ENCODE results near the gene GAS6.

GAS6 gene

DNA sequence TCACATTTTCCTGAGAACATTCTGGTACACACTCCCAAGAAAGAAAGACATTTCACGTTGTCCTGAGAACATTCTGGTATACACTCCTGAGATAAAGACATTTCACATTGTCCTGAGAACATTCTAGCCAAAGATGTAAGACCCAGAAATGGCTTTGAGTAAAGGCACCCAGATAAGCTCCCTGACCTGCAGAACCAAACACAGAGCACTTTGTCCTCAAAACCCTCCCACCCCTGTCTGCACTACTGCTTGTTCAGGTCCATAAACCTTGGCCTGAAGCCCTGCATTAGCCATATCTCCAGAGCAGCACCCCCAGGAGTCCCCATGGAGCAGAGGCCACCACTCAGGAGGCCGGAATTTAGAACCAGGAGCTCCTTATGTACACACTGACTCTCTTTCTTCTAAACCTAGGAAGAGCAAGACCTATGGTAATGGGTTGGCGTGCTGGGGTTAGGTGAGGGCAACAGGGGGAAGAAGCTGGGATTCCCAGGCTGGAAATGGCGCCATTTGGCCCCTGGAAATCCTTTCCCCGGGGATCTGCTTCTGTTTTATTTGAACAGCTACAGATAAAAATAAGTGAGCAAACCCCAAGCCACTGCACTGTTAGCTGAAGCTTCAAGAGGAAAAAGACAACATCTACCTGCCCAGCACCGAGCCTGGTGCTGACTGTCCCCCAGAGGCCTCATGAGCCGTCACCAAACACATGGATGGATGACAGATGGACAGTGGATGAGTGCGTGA, 13.7 kb downstream of the GAS6 start:
- TF ChIP-seq POLR2A (IDR thresholded peaks at IDR 0.05; ENCODE audit: low read depth, low read length) (no peak), TAF1 (IDR thresholded peaks at IDR 0.05; ENCODE audit: low read depth, low read length) (no peak), SPI1 (IDR thresholded peaks at IDR 0.05; ENCODE audit: low read depth, low read length) (no peak), POLR2AphosphoS5 (IDR thresholded peaks at IDR 0.05; ENCODE audit: low read depth, low read length) (no peak), POU2F2 (IDR thresholded peaks at IDR 0.05; ENCODE audit: low read depth, low read length) (no peak), PAX5 (IDR thresholded peaks at IDR 0.05; ENCODE audit: insufficient read depth, low read length, severe bottlenecking) (no peak)
- DNase-seq (ENCODE audit: insufficient read length, low spot score) (no peak), FAIRE-seq (no peak)

DNA sequence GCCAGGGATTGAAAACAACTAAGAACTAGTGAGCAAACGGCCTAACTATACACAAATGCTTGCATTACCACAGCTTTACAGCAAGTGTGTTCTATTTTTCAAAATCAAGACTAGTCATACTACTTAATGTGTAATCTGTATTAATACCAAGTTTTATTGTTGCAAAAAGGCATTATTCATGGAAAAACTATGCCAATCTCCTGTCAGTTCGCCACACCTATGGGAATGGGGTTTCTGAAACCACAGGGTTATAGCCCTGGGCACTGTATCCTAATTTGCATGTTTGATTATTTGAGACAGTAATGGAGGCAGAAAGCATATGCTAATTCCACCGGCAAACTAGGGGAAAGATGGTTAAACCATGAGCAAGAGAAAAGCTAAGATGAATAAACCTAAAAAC, 14.3 kb downstream of the GAS6 start:
- no peak for FAIRE-seq
- no peak for DNase-seq (ENCODE audit: insufficient read length, low spot score)
- no peak for TF ChIP-seq POLR2AphosphoS5 (IDR thresholded peaks at IDR 0.05; ENCODE audit: low read depth, low read length)
- no peak for TF ChIP-seq TAF1 (IDR thresholded peaks at IDR 0.05; ENCODE audit: low read depth, low read length)
- no peak for TF ChIP-seq POU2F2 (IDR thresholded peaks at IDR 0.05; ENCODE audit: low read depth, low read length)
- no peak for TF ChIP-seq SPI1 (IDR thresholded peaks at IDR 0.05; ENCODE audit: low read depth, low read length)
- TF ChIP-seq PAX5 (IDR thresholded peaks at IDR 0.05; ENCODE audit: insufficient read depth, low read length, severe bottlenecking), result no peak
- no peak for TF ChIP-seq POLR2A (IDR thresholded peaks at IDR 0.05; ENCODE audit: low read depth, low read length)

DNA sequence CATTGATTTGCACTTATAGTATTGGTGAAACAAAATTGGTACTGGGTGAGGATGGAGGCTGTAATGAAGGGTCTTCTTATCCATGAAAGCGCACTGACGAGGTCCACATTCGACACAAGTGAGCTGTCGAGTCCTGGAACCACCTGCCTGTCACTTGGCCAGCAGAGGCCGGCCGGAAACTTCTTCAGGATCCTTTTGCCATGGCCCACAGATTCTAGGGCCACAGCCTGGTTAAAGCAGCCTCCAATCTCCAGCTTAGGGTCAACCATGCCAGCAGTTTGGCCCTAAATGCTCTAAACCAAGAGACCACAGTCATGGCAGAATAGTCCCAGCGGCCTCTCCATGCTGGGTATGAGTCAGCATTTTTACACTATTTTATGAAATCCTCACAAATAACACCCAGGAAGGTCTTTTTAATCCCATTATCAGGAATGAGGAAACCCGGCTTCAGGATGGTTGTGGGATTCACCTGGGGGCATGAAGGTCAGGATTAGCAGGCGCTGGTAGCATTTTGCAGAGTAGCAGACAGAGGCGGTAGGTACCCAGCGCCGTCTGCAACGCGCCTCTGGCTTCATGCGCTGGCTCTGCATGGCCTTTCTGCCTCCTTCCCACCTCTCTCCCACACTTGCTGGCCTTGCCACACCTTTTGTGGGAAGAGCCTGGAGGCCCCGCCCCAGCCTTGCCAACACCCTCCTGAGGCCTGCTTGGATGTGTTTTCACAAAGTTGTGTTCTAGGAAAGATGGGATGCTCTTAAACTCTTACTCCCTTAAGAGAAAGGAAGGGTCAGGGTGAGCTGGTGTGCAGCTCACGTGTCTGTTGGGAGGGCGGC, 15.2 kb downstream of the GAS6 start:
- DNase-seq (ENCODE audit: insufficient read length, low spot score) (no peak), FAIRE-seq (no peak)
- TF ChIP-seq PAX5 (IDR thresholded peaks at IDR 0.05; ENCODE audit: insufficient read depth, low read length, severe bottlenecking) (no peak), POLR2AphosphoS5 (IDR thresholded peaks at IDR 0.05; ENCODE audit: low read depth, low read length) (no peak), TAF1 (IDR thresholded peaks at IDR 0.05; ENCODE audit: low read depth, low read length) (no peak), POLR2A (IDR thresholded peaks at IDR 0.05; ENCODE audit: low read depth, low read length) (no peak), SPI1 (IDR thresholded peaks at IDR 0.05; ENCODE audit: low read depth, low read length) (no peak), POU2F2 (IDR thresholded peaks at IDR 0.05; ENCODE audit: low read depth, low read length) (no peak)

DNA sequence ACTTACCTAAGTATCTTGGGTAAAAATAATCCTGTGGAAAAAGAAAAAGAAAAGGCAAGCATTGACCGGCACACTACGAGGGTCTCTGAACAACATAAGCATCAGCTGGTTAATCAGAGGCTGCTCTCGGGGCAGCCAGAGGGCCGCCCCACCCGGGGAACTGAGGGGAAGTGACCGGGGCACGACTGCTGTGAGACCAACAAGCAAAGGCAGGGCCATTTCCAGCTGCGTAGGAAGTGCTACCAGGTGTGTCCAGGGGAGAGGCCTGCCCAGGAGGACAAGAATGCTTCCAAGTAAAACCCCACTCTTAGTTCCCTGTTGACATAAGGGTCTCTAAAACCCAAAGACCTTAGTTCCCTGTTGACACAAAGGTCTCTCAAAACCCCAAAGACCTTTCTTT, 15.9 kb downstream of the GAS6 start:
- TF ChIP-seq POU2F2 (IDR thresholded peaks at IDR 0.05; ENCODE audit: low read depth, low read length) (no peak), TAF1 (IDR thresholded peaks at IDR 0.05; ENCODE audit: low read depth, low read length) (no peak), POLR2A (IDR thresholded peaks at IDR 0.05; ENCODE audit: low read depth, low read length) (no peak), PAX5 (IDR thresholded peaks at IDR 0.05; ENCODE audit: insufficient read depth, low read length, severe bottlenecking) (no peak), POLR2AphosphoS5 (IDR thresholded peaks at IDR 0.05; ENCODE audit: low read depth, low read length) (no peak), SPI1 (IDR thresholded peaks at IDR 0.05; ENCODE audit: low read depth, low read length) (no peak)
- FAIRE-seq, result no peak
- no peak for DNase-seq (ENCODE audit: insufficient read length, low spot score)

DNA sequence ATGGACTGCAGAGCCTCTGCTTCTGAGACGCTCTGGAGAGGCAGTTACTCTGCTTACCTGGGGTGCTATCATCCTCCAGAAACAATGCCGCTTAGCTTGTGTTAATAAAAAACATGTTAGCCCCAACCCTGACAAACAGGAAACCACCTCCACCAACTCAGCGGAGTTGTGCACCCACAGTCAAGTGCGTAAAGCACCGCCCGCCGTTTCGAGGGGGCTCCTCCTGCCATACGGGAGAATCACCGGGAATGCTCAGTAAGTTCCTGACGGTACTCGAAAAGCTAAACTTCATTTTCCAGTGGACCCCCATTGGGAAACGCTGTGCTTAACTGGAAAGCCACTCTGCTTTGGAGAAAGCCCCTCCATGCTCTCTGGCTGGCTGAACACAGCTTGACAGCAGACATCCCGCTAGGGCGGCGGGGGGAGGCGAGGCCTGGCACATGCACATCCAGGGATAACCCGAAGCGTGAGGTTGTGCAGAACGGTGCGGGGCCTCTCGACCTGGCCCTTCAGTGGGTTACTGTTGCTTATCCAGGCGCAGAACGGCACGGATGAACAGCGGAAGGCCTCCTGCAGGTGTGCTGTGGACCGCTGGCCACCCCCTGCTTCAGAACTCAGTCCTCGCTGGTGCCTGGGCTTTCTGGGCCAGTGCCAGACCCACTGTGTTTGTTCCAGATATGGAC, 17.1 kb downstream of the GAS6 start:
- TF ChIP-seq SPI1 (IDR thresholded peaks at IDR 0.05; ENCODE audit: low read depth, low read length), result no peak
- TF ChIP-seq POLR2AphosphoS5 (IDR thresholded peaks at IDR 0.05; ENCODE audit: low read depth, low read length), result no peak
- TF ChIP-seq PAX5 (IDR thresholded peaks at IDR 0.05; ENCODE audit: insufficient read depth, low read length, severe bottlenecking), result no peak
- no peak for TF ChIP-seq POLR2A (IDR thresholded peaks at IDR 0.05; ENCODE audit: low read depth, low read length)
- no peak for TF ChIP-seq POU2F2 (IDR thresholded peaks at IDR 0.05; ENCODE audit: low read depth, low read length)
- TF ChIP-seq TAF1 (IDR thresholded peaks at IDR 0.05; ENCODE audit: low read depth, low read length), result no peak
- no peak for DNase-seq (ENCODE audit: insufficient read length, low spot score)
- no peak for FAIRE-seq

DNA sequence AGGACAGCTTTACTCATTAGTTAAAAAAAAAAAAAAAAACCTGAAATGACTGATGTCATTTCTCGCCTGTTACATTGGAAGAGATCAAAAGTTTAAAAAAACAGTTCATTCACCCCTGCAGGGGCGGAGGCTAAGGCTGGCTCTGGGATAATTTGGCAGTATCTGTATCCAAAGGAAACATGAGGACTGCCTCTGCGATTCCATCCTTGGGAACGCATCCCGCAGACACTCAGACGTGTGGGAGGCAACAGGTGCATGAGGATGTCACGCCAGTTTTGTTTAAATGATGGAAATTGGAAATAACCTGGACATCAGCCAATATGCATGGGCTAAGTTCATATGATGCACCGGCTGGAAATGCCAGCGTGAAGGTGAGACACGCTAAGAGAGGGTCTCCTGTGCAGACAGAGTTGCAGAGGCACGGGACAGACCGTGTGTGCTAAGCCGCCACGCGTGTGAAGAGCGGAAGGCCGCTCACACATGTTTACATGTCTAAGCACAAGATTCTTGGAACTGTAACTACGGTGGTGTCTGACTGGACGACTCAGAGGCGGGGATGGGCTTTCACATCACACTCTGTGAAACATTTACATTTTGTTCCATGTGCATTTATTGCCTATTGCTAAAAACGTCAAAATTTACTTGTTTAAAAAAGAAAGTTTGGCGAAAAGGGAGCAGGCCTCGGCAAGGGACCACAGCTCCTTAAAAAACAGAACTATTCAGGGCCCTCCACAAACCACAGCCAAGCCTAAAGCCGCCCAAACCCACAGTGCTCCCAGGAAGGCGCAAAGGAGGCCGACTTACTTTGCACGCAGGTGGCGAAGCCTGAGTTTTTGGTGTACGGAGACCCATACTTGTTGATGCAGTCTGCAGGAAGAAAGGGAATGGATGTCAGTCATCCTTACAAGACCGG, 17.9 kb downstream of the GAS6 start:
- DNase-seq (ENCODE audit: insufficient read length, low spot score), result no peak
- no peak for FAIRE-seq

DNA sequence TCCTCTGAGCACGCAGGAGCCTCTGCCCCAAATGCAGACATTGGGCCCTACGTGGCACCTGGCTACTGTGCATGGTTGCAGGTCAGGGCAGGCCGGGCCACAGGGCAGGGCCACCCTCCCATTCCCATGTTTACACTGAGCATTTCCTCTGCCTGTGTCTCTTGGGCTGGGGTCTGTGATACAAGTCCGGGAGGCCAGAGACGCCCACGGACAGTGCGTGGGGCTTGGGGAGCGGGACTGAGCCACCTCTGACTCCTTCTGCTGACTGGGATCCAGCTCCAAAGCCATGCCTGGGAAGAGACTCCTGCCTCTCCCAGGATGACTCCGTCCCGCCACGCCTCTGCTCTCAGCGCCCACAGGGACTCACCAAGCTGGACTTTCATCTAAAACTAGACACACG, 18.8 kb downstream of the GAS6 start:
- no peak for TF ChIP-seq PAX5 (IDR thresholded peaks at IDR 0.05; ENCODE audit: insufficient read depth, low read length, severe bottlenecking)
- no peak for TF ChIP-seq SPI1 (IDR thresholded peaks at IDR 0.05; ENCODE audit: low read depth, low read length)
- no peak for TF ChIP-seq POLR2AphosphoS5 (IDR thresholded peaks at IDR 0.05; ENCODE audit: low read depth, low read length)
- no peak for TF ChIP-seq POU2F2 (IDR thresholded peaks at IDR 0.05; ENCODE audit: low read depth, low read length)
- TF ChIP-seq POLR2A (IDR thresholded peaks at IDR 0.05; ENCODE audit: low read depth, low read length), result no peak
- TF ChIP-seq TAF1 (IDR thresholded peaks at IDR 0.05; ENCODE audit: low read depth, low read length), result no peak
- FAIRE-seq (no peak), DNase-seq (ENCODE audit: insufficient read length, low spot score) (no peak)

More for the DNA sequence above, 17.9 kb downstream of the GAS6 start:
- TF ChIP-seq POU2F2 (IDR thresholded peaks at IDR 0.05; ENCODE audit: low read depth, low read length), result no peak

DNA sequence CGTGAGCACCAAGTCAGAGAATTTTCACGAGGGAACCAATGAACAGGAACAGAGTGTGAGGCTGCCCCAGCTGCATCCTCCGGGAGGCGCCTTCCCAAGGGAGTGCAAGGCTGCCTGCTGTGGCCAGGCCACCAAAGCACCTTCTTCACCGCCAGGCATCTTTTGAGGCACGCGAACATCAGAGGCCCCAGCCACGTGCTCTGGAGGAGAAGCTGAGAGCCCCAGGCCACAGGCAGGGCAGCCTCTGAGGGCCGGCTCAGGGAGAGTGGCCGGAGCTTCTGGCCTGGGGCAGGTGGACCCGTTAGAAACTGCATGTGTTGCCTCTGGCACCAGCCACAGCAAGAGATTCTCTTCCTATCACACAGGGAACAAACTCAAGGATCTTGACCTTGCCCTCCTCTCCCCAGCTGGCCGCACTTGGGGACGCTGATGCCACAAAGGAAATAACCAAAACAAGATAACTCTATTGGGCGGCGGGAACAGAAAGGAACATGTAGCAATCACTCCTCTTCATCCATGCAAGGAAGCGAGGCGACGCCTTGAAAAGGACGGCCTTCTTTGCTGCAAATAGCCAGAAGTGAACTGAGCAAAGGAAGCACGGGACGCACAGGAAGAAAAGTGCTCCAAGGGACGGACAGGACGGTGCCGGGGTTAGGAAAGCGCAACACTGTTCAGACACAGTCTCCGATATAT, 19.9 kb downstream of the GAS6 start:
- FAIRE-seq (no peak), DNase-seq (ENCODE audit: insufficient read length, low spot score) (no peak)
- TF ChIP-seq POLR2A (IDR thresholded peaks at IDR 0.05; ENCODE audit: low read depth, low read length), result no peak
- TF ChIP-seq PAX5 (IDR thresholded peaks at IDR 0.05; ENCODE audit: insufficient read depth, low read length, severe bottlenecking), result no peak
- no peak for TF ChIP-seq SPI1 (IDR thresholded peaks at IDR 0.05; ENCODE audit: low read depth, low read length)
- no peak for TF ChIP-seq TAF1 (IDR thresholded peaks at IDR 0.05; ENCODE audit: low read depth, low read length)
- TF ChIP-seq POLR2AphosphoS5 (IDR thresholded peaks at IDR 0.05; ENCODE audit: low read depth, low read length), result no peak
- TF ChIP-seq POU2F2 (IDR thresholded peaks at IDR 0.05; ENCODE audit: low read depth, low read length), result no peak
